Measurements from ENCODE around the gene NUAK1. TPM values are rescaled to one million over a fixed set of nuclear protein-coding genes. Genes with fewer than 3 reads are reported as not detected.

The NUAK1 gene
- total RNA-seq, 2 donors from 2014 or later = 5.3 to 9.1 TPM

GRCh38 chr12:106049105-106049504 is 89.6 kb downstream of the NUAK1 start:
- TF ChIP-seq POLR2A (IDR thresholded peaks at IDR 0.05) = no peak
- no peak for TF ChIP-seq CTCF (IDR thresholded peaks at IDR 0.05)
- no peaks in the 10 kb centered on the region for H3K27me3 ChIP-seq
- 81 to 82% methylated on average over 9 of the region's 9 CpGs for WGBS, 2 donors
- ATAC-seq = no peak
- H3K4me1 ChIP-seq = no peaks in the 10 kb centered on the region
- no peaks in the 10 kb centered on the region for H3K36me3 ChIP-seq (replicated peaks in 1 of 2; ENCODE audit: insufficient read depth in 1 of 2, low read depth in 2 of 2)
- no peak overlapping the region for H3K27ac ChIP-seq
- no peak overlapping the region for H3K4me3 ChIP-seq
- no peak for DNase-seq
- H3K9me3 ChIP-seq = no peaks in the 10 kb centered on the region
- intact Hi-C loops (cut with DNase I) = no loop called here

GRCh38 chr12:106048676-106049075 is 90.1 kb downstream of the NUAK1 start:
- H3K4me3 ChIP-seq = no peak overlapping the region
- no peak for ATAC-seq
- H3K4me1 ChIP-seq = no peaks in the 10 kb centered on the region
- no peaks in the 10 kb centered on the region for H3K9me3 ChIP-seq
- no peaks in the 10 kb centered on the region for H3K36me3 ChIP-seq (replicated peaks in 1 of 2; ENCODE audit: insufficient read depth in 1 of 2, low read depth in 2 of 2)
- no peak for DNase-seq
- WGBS, 2 donors = 47 to 64% methylated on average over 6 of the region's 6 CpGs
- intact Hi-C loops (cut with DNase I) = no loop called here
- H3K27ac ChIP-seq = no peak overlapping the region
- TF ChIP-seq CTCF (IDR thresholded peaks at IDR 0.05) = no peak
- TF ChIP-seq POLR2A (IDR thresholded peaks at IDR 0.05) = no peak
- no peaks in the 10 kb centered on the region for H3K27me3 ChIP-seq

GRCh38 chr12:106048016-106048415 is 90.7 kb downstream of the NUAK1 start:
- no peak for TF ChIP-seq CTCF (IDR thresholded peaks at IDR 0.05)
- WGBS, 2 donors = 65 to 77% methylated on average over 1 of the region's 1 CpG
- DNase-seq (no peak), ATAC-seq (no peak)
- Histone ChIP-seq H3K27me3 (no peaks in the 10 kb centered on the region), H3K27ac (no peak overlapping the region), H3K9me3 (no peaks in the 10 kb centered on the region), H3K36me3 (replicated peaks in 1 of 2; ENCODE audit: insufficient read depth in 1 of 2, low read depth in 2 of 2) (no peaks in the 10 kb centered on the region), H3K4me3 (no peak overlapping the region), H3K4me1 (no peaks in the 10 kb centered on the region)
- intact Hi-C loops (cut with DNase I) = no loop called here

- DNase-seq (no peak), ATAC-seq (no peak)
- no peak overlapping the region for H3K27ac ChIP-seq
- H3K9me3 ChIP-seq = no peaks in the 10 kb centered on the region
- intact Hi-C loops (cut with DNase I) = no loop called here
- H3K27me3 ChIP-seq = peaks cover 0 to 4% of the 10 kb centered on the region in 2 donors
- H3K36me3 ChIP-seq (replicated peaks in 1 of 2; ENCODE audit: insufficient read depth in 1 of 2, low read depth in 2 of 2) = no peaks in the 10 kb centered on the region
- WGBS, 2 donors = 80 to 90% methylated on average over 2 of the region's 2 CpGs
- no peak for TF ChIP-seq POLR2A (IDR thresholded peaks at IDR 0.05)
- TF ChIP-seq CTCF (IDR thresholded peaks at IDR 0.05) = no peak
- no peak overlapping the region for H3K4me3 ChIP-seq
- no peaks in the 10 kb centered on the region for H3K4me1 ChIP-seq
These were observed 91.8 kb downstream of the NUAK1 start for GRCh38 chr12:106046947-106047346.

GRCh38 chr12:106046301-106046846 is 92.4 kb downstream of the NUAK1 start:
- Histone ChIP-seq H3K4me3 (no peak overlapping the region), H3K36me3 (replicated peaks in 1 of 2; ENCODE audit: insufficient read depth in 1 of 2, low read depth in 2 of 2) (no peaks in the 10 kb centered on the region), H3K27me3 (peaks cover 0 to 4% of the 10 kb centered on the region in 2 donors), H3K9me3 (no peaks in the 10 kb centered on the region), H3K4me1 (no peaks in the 10 kb centered on the region), H3K27ac (no peak overlapping the region)
- ATAC-seq = no peak
- intact Hi-C loops (cut with DNase I) = no loop called here
- 73 to 77% methylated on average over 4 of the region's 4 CpGs for WGBS, 2 donors
- DNase-seq = no peak
- TF ChIP-seq POLR2A (IDR thresholded peaks at IDR 0.05) (no peak), CTCF (IDR thresholded peaks at IDR 0.05) (no peak)
